Measurements from ENCODE around the gene USP51.

DNA sequence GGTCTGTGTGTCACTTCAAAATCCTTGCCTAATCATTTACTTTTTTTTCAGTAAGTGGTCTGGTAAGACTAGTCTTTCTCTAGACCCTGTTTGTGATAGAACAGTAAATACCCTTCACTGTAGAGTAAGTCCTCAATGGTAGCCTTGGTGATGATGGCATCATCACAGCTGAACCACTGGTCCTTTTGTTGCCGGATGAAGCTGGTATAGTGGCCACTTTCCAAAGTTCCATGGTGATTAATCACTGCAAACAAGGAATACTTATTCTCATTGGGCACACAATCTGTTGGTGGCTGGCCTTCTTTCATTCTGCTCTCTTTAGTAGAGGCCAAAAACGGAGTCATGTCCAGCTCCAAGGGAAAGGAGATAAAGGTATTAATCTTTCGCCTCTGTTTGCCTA lies 2.9 kb downstream of the USP51 start:
- TF ChIP-seq, protein P1, sequence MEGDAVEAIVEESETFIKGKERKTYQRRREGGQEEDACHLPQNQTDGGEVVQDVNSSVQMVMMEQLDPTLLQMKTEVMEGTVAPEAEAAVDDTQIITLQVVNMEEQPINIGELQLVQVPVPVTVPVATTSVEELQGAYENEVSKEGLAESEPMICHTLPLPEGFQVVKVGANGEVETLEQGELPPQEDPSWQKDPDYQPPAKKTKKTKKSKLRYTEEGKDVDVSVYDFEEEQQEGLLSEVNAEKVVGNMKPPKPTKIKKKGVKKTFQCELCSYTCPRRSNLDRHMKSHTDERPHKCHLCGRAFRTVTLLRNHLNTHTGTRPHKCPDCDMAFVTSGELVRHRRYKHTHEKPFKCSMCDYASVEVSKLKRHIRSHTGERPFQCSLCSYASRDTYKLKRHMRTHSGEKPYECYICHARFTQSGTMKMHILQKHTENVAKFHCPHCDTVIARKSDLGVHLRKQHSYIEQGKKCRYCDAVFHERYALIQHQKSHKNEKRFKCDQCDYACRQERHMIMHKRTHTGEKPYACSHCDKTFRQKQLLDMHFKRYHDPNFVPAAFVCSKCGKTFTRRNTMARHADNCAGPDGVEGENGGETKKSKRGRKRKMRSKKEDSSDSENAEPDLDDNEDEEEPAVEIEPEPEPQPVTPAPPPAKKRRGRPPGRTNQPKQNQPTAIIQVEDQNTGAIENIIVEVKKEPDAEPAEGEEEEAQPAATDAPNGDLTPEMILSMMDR (IDR thresholded peaks at IDR 0.05): no peak
- TF ChIP-seq POLR2AphosphoS5 (IDR thresholded peaks at IDR 0.05) (no peak), POLR2A (IDR thresholded peaks at IDR 0.05) (no peak)
